Heart left ventricle (tissue), 13 donors: ENCODE data around the gene ITGAE.

ENCODE experiments used
- CTCF ChIP-seq, 12 donors: fragments of 200-600 bp; sonication (generic) in 4 of 12; IDR thresholded peaks; one replicate each; pipeline versions ENCODE4 v1.5.0 to v1.8.0; 2018 to 2022; ENCODE audit warnings: antibody characterized with exemption in 12 of 12, mild to moderate bottlenecking in 5 of 12
- POLR2A ChIP-seq, 2 donors: fragments of 450-650 bp; IDR thresholded peaks; one replicate each; pipeline ENCODE4 v1.6.1; 2017; ENCODE audit warnings: antibody characterized with exemption in 2 of 2, mild to moderate bottlenecking in 2 of 2, moderate library complexity in 2 of 2
- donor health status: ischemic (EF 13 %, LVEDD 7.1; RV severe dilation, severe dysfunction).
- donor health status: DM: no; HTN: yes; CAD: no.
- donor health status: DM: no; HTN: no; CAD: no.
- donor health status: ischemic (EF 25% LVEDD 6.9; RV normal size, moderate dysfunction).
- donor health status: ischemic (EF 25% LVEDD 5.7; RV mildly dilated, moderate dysfunction).
- donor health status: ischemic (EF 35%, LVEDD 5.7; RV mildly dilated, moderate dysfunction).
- donor health status: nonischemic (EF 11% LVEDD 7.7; RV severe dilation, severe dysfunction).
- donor health status: DM: yes; HTN: yes; CAD: no.
- donor health status: PGD.
- donor health status: ischemic (EF 29% LVEDD 5.4; RV normal size, mild dysfunction).
- donor health status: nonischemic (EF 23%, LVEDD 6.1; RV moderate dilation, normal function).

DNA sequence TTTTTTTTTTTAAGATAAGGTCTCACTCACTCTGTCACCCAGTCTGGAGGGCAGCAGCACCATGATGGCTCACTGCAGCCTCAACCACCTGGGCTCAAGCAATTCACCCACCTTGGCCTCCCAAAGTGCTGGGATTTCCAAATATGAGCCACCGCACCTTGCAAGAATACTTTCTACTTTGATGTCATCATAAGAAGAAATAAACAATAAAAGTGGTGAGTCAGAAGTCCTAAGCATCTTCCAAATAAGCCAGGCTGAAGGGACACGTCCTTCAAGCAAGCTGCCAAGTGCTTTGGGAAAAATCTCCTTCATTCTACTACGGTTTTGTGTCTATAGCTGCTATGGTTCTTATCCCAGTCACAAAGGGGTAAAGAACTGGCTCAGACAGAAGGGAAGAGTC is 57.0 kb downstream of the ITGAE start:
- TF ChIP-seq CTCF (IDR thresholded peaks at IDR 0.05), result no peak
- TF ChIP-seq POLR2A (IDR thresholded peaks at IDR 0.05), result no peak
